Activated T-helper 17 cell treated with anti-CD3 and anti-CD28 coated beads, Interleukin-2, amount 50 U/mL, for 72 hours (primary cell): ENCODE measurements around the gene MXD1. TPM values are rescaled to one million over a fixed set of nuclear protein-coding genes. Genes with fewer than 3 reads are reported as not detected.

Experiments used
- ATAC-seq: fragments of 150-1000 bp; cut with Tn5 transposase; replicated peaks from 2 replicates; pipeline ENCODE4 v1.10.0; 2021; ENCODE audit warnings: mild to moderate bottlenecking, moderate library complexity
- H3K27ac Mint-ChIP-seq: one replicate; pipeline ENCODE4 v1.8.0; 2022; ENCODE audit warnings: mixed read lengths
- H3K27me3 Mint-ChIP-seq: one replicate; pipeline ENCODE4 v1.8.0; 2022; ENCODE audit warnings: mixed read lengths
- H3K36me3 Mint-ChIP-seq: one replicate; pipeline ENCODE4 v1.8.0; 2022; ENCODE audit warnings: low read depth, mild to moderate bottlenecking, mixed read lengths
- H3K4me1 Mint-ChIP-seq: one replicate; pipeline ENCODE4 v1.8.0; 2022; ENCODE audit warnings: mixed read lengths
- H3K4me3 Mint-ChIP-seq: one replicate; pipeline ENCODE4 v1.8.0; 2022; ENCODE audit warnings: mild to moderate bottlenecking, mixed read lengths
- H3K9me3 Mint-ChIP-seq: one replicate; pipeline ENCODE4 v1.8.0; 2022; ENCODE audit warnings: mixed read lengths
- total RNA-seq, 2 donors: library from RNA; stranded (reverse); gene quantifications; one replicate each; pipeline ENCODE4 v1.2.3, GENCODE V29; 2022

Gene MXD1
- total RNA-seq, 2 donors from 2014 or later, result 14.8 to 40.6 TPM

GRCh38 chr2:69918401-69918800 lies 3.5 kb downstream of the MXD1 start:
- Mint-ChIP-seq H3K4me1 (peaks cover 6% of the 10 kb centered on the region), H3K9me3 (no peaks in the 10 kb centered on the region), H3K27ac (no peak overlapping the region), H3K27me3 (no peaks in the 10 kb centered on the region), H3K36me3 (peaks cover 78% of the 10 kb centered on the region), H3K4me3 (peak overlapping the region; percentile 76)
- ATAC-seq, result no peak

- no peaks in the 10 kb centered on the region for H3K27me3 Mint-ChIP-seq
- ATAC-seq, result no peak
- H3K9me3 Mint-ChIP-seq, result no peaks in the 10 kb centered on the region
- peaks cover 91% of the 10 kb centered on the region for H3K36me3 Mint-ChIP-seq
- H3K4me1 Mint-ChIP-seq, result peaks cover 5% of the 10 kb centered on the region
- peak overlapping the region; percentile 28 for H3K27ac Mint-ChIP-seq
- no peak overlapping the region for H3K4me3 Mint-ChIP-seq
Observed at GRCh38 chr2:69923116-69923515, 8.2 kb downstream of the MXD1 start.

GRCh38 chr2:69926849-69927515 lies 12.1 kb downstream of the MXD1 start:
- H3K27me3 Mint-ChIP-seq, result no peaks in the 10 kb centered on the region
- peaks cover 11% of the 10 kb centered on the region for H3K4me1 Mint-ChIP-seq
- no peak overlapping the region for H3K27ac Mint-ChIP-seq
- peaks cover 85% of the 10 kb centered on the region for H3K36me3 Mint-ChIP-seq
- no peak for ATAC-seq
- H3K4me3 Mint-ChIP-seq, result no peak overlapping the region
- H3K9me3 Mint-ChIP-seq, result no peaks in the 10 kb centered on the region

GRCh38 chr2:69931832-69932595 lies 17.1 kb downstream of the MXD1 start:
- ATAC-seq, result peak; percentile 2

GRCh38 chr2:69932596-69932922 lies 17.6 kb downstream of the MXD1 start:
- H3K9me3 Mint-ChIP-seq, result no peaks in the 10 kb centered on the region
- peaks cover 29% of the 10 kb centered on the region for H3K4me1 Mint-ChIP-seq
- no peaks in the 10 kb centered on the region for H3K27me3 Mint-ChIP-seq
- peak overlapping the region; percentile 90 for H3K27ac Mint-ChIP-seq
- peaks cover 82% of the 10 kb centered on the region for H3K36me3 Mint-ChIP-seq
- H3K4me3 Mint-ChIP-seq, result peak overlapping the region; percentile 58
- ATAC-seq, result peak; percentile 41

More at GRCh38 chr2:69931832-69932595, 17.1 kb downstream of the MXD1 start:
- Mint-ChIP-seq H3K27ac (peak overlapping the region; percentile 90), H3K9me3 (no peaks in the 10 kb centered on the region), H3K4me3 (peak overlapping the region; percentile 58), H3K27me3 (no peaks in the 10 kb centered on the region), H3K4me1 (peaks cover 29% of the 10 kb centered on the region), H3K36me3 (peaks cover 80% of the 10 kb centered on the region)

- H3K36me3 Mint-ChIP-seq, result peaks cover 84% of the 10 kb centered on the region
- no peaks in the 10 kb centered on the region for H3K9me3 Mint-ChIP-seq
- peak overlapping the region; percentile 35 for H3K4me3 Mint-ChIP-seq
- peak overlapping the region; percentile 70 for H3K27ac Mint-ChIP-seq
- no peaks in the 10 kb centered on the region for H3K27me3 Mint-ChIP-seq
- peaks cover 29% of the 10 kb centered on the region for H3K4me1 Mint-ChIP-seq
- ATAC-seq, result no peak
Observed at GRCh38 chr2:69933254-69933828, 18.4 kb downstream of the MXD1 start.

- peak overlapping the region; percentile 35 for H3K4me3 Mint-ChIP-seq
- peak overlapping the region; percentile 70 for H3K27ac Mint-ChIP-seq
- peaks cover 84% of the 10 kb centered on the region for H3K36me3 Mint-ChIP-seq
- no peaks in the 10 kb centered on the region for H3K27me3 Mint-ChIP-seq
- no peaks in the 10 kb centered on the region for H3K9me3 Mint-ChIP-seq
- peak; percentile 89 for ATAC-seq
- peaks cover 29% of the 10 kb centered on the region for H3K4me1 Mint-ChIP-seq
Observed at GRCh38 chr2:69933839-69934613, 19.1 kb downstream of the MXD1 start.

GRCh38 chr2:69934614-69934908 lies 19.7 kb downstream of the MXD1 start:
- ATAC-seq, result no peak
- Mint-ChIP-seq H3K4me3 (peak overlapping the region; percentile 35), H3K9me3 (no peaks in the 10 kb centered on the region), H3K36me3 (peaks cover 88% of the 10 kb centered on the region), H3K27me3 (no peaks in the 10 kb centered on the region), H3K27ac (peak overlapping the region; percentile 70), H3K4me1 (peaks cover 29% of the 10 kb centered on the region)

- Mint-ChIP-seq H3K4me3 (no peak overlapping the region), H3K27ac (peak overlapping the region; percentile 91), H3K4me1 (peaks cover 29% of the 10 kb centered on the region), H3K27me3 (no peaks in the 10 kb centered on the region), H3K36me3 (peaks cover 88% of the 10 kb centered on the region), H3K9me3 (no peaks in the 10 kb centered on the region)
- no peak for ATAC-seq
Observed at GRCh38 chr2:69935011-69935410, 20.1 kb downstream of the MXD1 start.

GRCh38 chr2:69936906-69937305 lies 22.0 kb downstream of the MXD1 start:
- H3K9me3 Mint-ChIP-seq, result no peaks in the 10 kb centered on the region
- no peaks in the 10 kb centered on the region for H3K27me3 Mint-ChIP-seq
- peak overlapping the region; percentile 91 for H3K27ac Mint-ChIP-seq
- no peak overlapping the region for H3K4me3 Mint-ChIP-seq
- ATAC-seq, result no peak
- H3K4me1 Mint-ChIP-seq, result peaks cover 24% of the 10 kb centered on the region
- peaks cover 90% of the 10 kb centered on the region for H3K36me3 Mint-ChIP-seq

- no peaks in the 10 kb centered on the region for H3K9me3 Mint-ChIP-seq
- no peak overlapping the region for H3K4me3 Mint-ChIP-seq
- no peak for ATAC-seq
- peaks cover 93% of the 10 kb centered on the region for H3K36me3 Mint-ChIP-seq
- H3K27ac Mint-ChIP-seq, result no peak overlapping the region
- no peaks in the 10 kb centered on the region for H3K27me3 Mint-ChIP-seq
- peaks cover 20% of the 10 kb centered on the region for H3K4me1 Mint-ChIP-seq
Observed at GRCh38 chr2:69937968-69938367, 23.1 kb downstream of the MXD1 start.

- no peaks in the 10 kb centered on the region for H3K27me3 Mint-ChIP-seq
- H3K9me3 Mint-ChIP-seq, result no peaks in the 10 kb centered on the region
- no peak overlapping the region for H3K4me3 Mint-ChIP-seq
- peaks cover 83% of the 10 kb centered on the region for H3K36me3 Mint-ChIP-seq
- peaks cover 15% of the 10 kb centered on the region for H3K4me1 Mint-ChIP-seq
- no peak for ATAC-seq
- H3K27ac Mint-ChIP-seq, result no peak overlapping the region
Observed at GRCh38 chr2:69939722-69940121, 24.8 kb downstream of the MXD1 start.

GRCh38 chr2:69940691-69941090 lies 25.8 kb downstream of the MXD1 start:
- Mint-ChIP-seq H3K4me1 (peaks cover 21% of the 10 kb centered on the region), H3K27ac (no peak overlapping the region), H3K36me3 (peaks cover 75% of the 10 kb centered on the region), H3K27me3 (no peaks in the 10 kb centered on the region), H3K4me3 (no peak overlapping the region), H3K9me3 (no peaks in the 10 kb centered on the region)
- no peak for ATAC-seq

GRCh38 chr2:69943000-69943842 lies 28.3 kb downstream of the MXD1 start:
- no peak overlapping the region for H3K4me3 Mint-ChIP-seq
- no peaks in the 10 kb centered on the region for H3K9me3 Mint-ChIP-seq
- peaks cover 35% of the 10 kb centered on the region for H3K4me1 Mint-ChIP-seq
- H3K36me3 Mint-ChIP-seq, result peaks cover 50% of the 10 kb centered on the region
- peak; percentile 50 for ATAC-seq
- peak overlapping the region; percentile 93 for H3K27ac Mint-ChIP-seq
- no peaks in the 10 kb centered on the region for H3K27me3 Mint-ChIP-seq
